OCI-LY3 (cell line): Measurements from ENCODE around the gene GPR183.

ENCODE experiments used
- H2AFZ ChIP-seq: fragments of 200-600, 300-600 bp; shearing (Covaris generic); 2 replicates; pipeline ENCODE4 v1.6.0; 2014; ENCODE audit warnings: antibody characterized with exemption, low read depth, low read length
- H3K27ac ChIP-seq: fragments of 200-600, 300-600 bp; sonication (generic); 2 replicates; pipeline ENCODE4 v1.5.1; 2014; ENCODE audit warnings: mild to moderate bottlenecking, low read length, moderate library complexity, mixed read lengths
- H3K27me3 ChIP-seq: fragments of 200-600, 300-600 bp; sonication (generic); 2 replicates; pipeline ENCODE4 v1.6.1; 2014; ENCODE audit warnings: low read depth, low read length, mixed read lengths
- H3K36me3 ChIP-seq: fragments of 200-600, 300-600 bp; sonication (generic); replicated peaks from 2 replicates; pipeline ENCODE3; 2014; ENCODE audit warnings: low read depth, low read length, mixed read lengths
- H3K4me1 ChIP-seq: fragments of 300-600, 200-600 bp; sonication (generic); 2 replicates; pipeline ENCODE4 v1.6.1; 2014; ENCODE audit warnings: low read length, mixed read lengths
- H3K4me2 ChIP-seq: fragments of 200-600, 300-600 bp; sonication (generic); 2 replicates; pipeline ENCODE4 v1.6.1; 2014; ENCODE audit warnings: low read length, mixed read lengths
- H3K4me3 ChIP-seq: fragments of 300-600, 200-600 bp; sonication (generic); 2 replicates; pipeline ENCODE4 v1.5.1; 2014; ENCODE audit warnings: antibody characterized with exemption, mild to moderate bottlenecking, low read length, moderate library complexity
- H3K79me2 ChIP-seq: fragments of 300-600, 200-600 bp; shearing (Covaris generic); 2 replicates; pipeline ENCODE4 v1.6.1; 2014; ENCODE audit warnings: mild to moderate bottlenecking, low read length, mixed read lengths
- H3K9ac ChIP-seq: fragments of 300-600, 200-600 bp; shearing (Covaris generic); 2 replicates; pipeline ENCODE4 v1.6.0; 2014; ENCODE audit warnings: mild to moderate bottlenecking, low read length, moderate library complexity
- H3K9me3 ChIP-seq: fragments of 200-600, 300-600 bp; shearing (Covaris generic); 2 replicates; pipeline ENCODE4 v1.6.1; 2014; ENCODE audit warnings: low read length, mixed read lengths; ENCODE audit not compliant: insufficient read depth
- H4K20me1 ChIP-seq: fragments of 200-600, 300-600 bp; sonication (generic); 2 replicates; pipeline ENCODE4 v1.6.1; 2016; ENCODE audit warnings: low read length, mixed read lengths; ENCODE audit not compliant: insufficient read depth
- EZH2phosphoT487 ChIP-seq: fragments of 200-600 bp; shearing (Covaris generic); IDR thresholded peaks from 2 replicates; pipeline ENCODE4 v1.6.1; 2018; ENCODE audit warnings: antibody characterized with exemption, mixed run types, low read depth
- TF ChIP-seq, protein P1 (sequence below): fragments of 200-600, 300-600 bp; sonication (generic); IDR thresholded peaks from 2 replicates; pipeline ENCODE4 v1.5.1; 2014; ENCODE audit warnings: antibody characterized with exemption, low read length, low read depth

The GPR183 gene

DNA sequence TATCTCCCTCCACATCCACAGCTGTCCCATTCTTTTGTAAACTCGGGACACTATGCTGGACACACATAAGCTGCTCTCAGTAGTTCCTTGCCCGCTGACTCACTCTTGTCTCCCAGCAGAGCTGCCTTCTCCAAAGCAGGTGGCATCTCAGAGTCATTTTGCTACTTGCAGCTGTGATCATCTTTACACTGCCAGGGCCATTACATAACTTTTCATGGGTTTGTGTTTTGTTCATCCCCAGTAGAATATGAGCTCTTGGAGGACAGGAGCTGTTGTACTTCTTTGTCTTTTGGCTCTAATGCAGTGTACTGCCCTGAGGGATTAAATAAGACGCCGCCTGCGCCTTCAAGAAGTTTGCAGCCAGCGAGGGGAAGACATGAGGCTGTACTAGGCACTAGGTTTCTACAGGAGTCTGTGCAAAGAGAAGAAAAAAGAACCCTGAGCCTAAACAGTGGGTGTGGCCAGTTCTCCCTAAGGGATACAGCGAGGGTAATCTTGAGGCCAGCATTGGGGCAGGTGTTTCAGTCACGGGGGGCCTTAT is 40.8 kb upstream of the GPR183 start:
- peak overlapping the region; percentile 83 for H3K27ac ChIP-seq
- H3K4me2 ChIP-seq, result peak overlapping the region; percentile 80
- peak overlapping the region; percentile 41 for H3K9ac ChIP-seq
- peak overlapping the region; percentile 22 for H3K4me3 ChIP-seq
- H3K36me3 ChIP-seq, result peaks cover 13% of the 10 kb centered on the region
- H3K27me3 ChIP-seq, result no peaks in the 10 kb centered on the region; the same call in 1 of the 2 replicates
- H3K9me3 ChIP-seq, result no peaks in the 10 kb centered on the region
- TF ChIP-seq, protein P1, sequence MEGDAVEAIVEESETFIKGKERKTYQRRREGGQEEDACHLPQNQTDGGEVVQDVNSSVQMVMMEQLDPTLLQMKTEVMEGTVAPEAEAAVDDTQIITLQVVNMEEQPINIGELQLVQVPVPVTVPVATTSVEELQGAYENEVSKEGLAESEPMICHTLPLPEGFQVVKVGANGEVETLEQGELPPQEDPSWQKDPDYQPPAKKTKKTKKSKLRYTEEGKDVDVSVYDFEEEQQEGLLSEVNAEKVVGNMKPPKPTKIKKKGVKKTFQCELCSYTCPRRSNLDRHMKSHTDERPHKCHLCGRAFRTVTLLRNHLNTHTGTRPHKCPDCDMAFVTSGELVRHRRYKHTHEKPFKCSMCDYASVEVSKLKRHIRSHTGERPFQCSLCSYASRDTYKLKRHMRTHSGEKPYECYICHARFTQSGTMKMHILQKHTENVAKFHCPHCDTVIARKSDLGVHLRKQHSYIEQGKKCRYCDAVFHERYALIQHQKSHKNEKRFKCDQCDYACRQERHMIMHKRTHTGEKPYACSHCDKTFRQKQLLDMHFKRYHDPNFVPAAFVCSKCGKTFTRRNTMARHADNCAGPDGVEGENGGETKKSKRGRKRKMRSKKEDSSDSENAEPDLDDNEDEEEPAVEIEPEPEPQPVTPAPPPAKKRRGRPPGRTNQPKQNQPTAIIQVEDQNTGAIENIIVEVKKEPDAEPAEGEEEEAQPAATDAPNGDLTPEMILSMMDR, result no peak
- TF ChIP-seq EZH2phosphoT487, result no peak
- no peak overlapping the region for H2AFZ ChIP-seq
- H3K4me1 ChIP-seq, result peaks cover 63% of the 10 kb centered on the region
- no peaks in the 10 kb centered on the region for H4K20me1 ChIP-seq
- H3K79me2 ChIP-seq, result no peaks in the 10 kb centered on the region

- Histone ChIP-seq H3K9me3 (no peaks in the 10 kb centered on the region), H3K9ac (peak overlapping the region; percentile 41; the same call in 1 of the 2 replicates), H3K27me3 (no peaks in the 10 kb centered on the region; the same call in 1 of the 2 replicates), H3K4me3 (peak overlapping the region; percentile 22), H3K79me2 (no peaks in the 10 kb centered on the region), H4K20me1 (no peaks in the 10 kb centered on the region), H3K27ac (peak overlapping the region; percentile 83), H3K4me2 (peak overlapping the region; percentile 80), H3K4me1 (peaks cover 57% of the 10 kb centered on the region), H3K36me3 (peaks cover 17% of the 10 kb centered on the region), H2AFZ (no peak overlapping the region)
- TF ChIP-seq, protein P1, result no peak
- TF ChIP-seq EZH2phosphoT487, result no peak
These were observed 40.2 kb upstream of the GPR183 start for GRCh38 chr13:99347335-99347878.

GRCh38 chr13:99346335-99347042 is 39.3 kb upstream of the GPR183 start:
- TF ChIP-seq, protein P1, result no peak
- no peak for TF ChIP-seq EZH2phosphoT487
- Histone ChIP-seq H2AFZ (no peak overlapping the region), H3K9me3 (no peaks in the 10 kb centered on the region), H3K36me3 (peaks cover 26% of the 10 kb centered on the region), H3K27me3 (no peaks in the 10 kb centered on the region; the same call in 1 of the 2 replicates), H4K20me1 (no peaks in the 10 kb centered on the region), H3K4me1 (peaks cover 48% of the 10 kb centered on the region), H3K79me2 (no peaks in the 10 kb centered on the region), H3K9ac (no peak overlapping the region), H3K27ac (no peak overlapping the region), H3K4me2 (no peak overlapping the region), H3K4me3 (no peak overlapping the region)

DNA sequence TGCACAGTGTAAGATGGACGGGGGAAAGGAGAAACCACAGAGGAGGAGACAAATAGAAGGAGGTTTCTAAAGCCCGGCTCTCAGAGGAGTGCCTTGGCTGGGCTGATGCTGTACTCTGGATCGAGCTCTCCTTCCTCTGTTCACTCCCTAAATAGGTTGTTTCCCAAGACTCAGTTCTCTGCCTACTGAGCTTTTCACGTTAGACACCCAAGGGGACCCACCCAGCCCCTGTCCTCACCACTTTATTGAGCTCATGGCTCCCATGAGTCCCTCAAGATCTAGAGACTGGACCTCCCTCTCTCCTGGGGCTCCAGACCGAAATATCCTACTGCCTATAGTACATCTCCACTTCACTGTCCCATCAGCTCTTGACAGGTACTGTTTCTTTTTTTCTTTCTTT is 38.1 kb upstream of the GPR183 start:
- Histone ChIP-seq H3K4me1 (peaks cover 46% of the 10 kb centered on the region), H3K9me3 (no peaks in the 10 kb centered on the region), H3K4me2 (no peak overlapping the region), H3K79me2 (no peaks in the 10 kb centered on the region), H2AFZ (no peak overlapping the region), H3K27ac (no peak overlapping the region), H3K27me3 (no peaks in the 10 kb centered on the region; the same call in 1 of the 2 replicates), H3K4me3 (no peak overlapping the region), H3K9ac (no peak overlapping the region), H4K20me1 (no peaks in the 10 kb centered on the region), H3K36me3 (peaks cover 34% of the 10 kb centered on the region)
- TF ChIP-seq, protein P1, result no peak
- no peak for TF ChIP-seq EZH2phosphoT487
